Endometrial microvascular endothelial cells (primary cell): ENCODE results near the gene FAHD1. TPM values are rescaled to one million over a fixed set of nuclear protein-coding genes. Genes with fewer than 3 reads are reported as not detected.

ENCODE experiments used
- in situ Hi-C: cut with HindIII; loops from 2 replicates; pipeline ENCODE4 v1.10.0; 2017; ENCODE audit warnings: low sequenced_read_pairs, low pct_unique_long_range_greater_than_20kb; ENCODE audit errors: inconsistent ontology term
- total RNA-seq: library from RNA; depleted of rRNA; stranded (reverse); fragments of >200 nt; gene quantifications from one replicate; pipeline ENCODE4 v1.2.3, GENCODE V29; 2015; ENCODE audit errors: inconsistent ontology term

Gene FAHD1
- total RNA-seq, 1 donor from 2014 or later, result 71.5 TPM

GRCh38 chr16:1810536-1810935 is 16.5 kb upstream of the FAHD1 start:
- in situ Hi-C loops, result no loop called here

GRCh38 chr16:1812732-1813163 is 14.3 kb upstream of the FAHD1 start:
- in situ Hi-C loops, result no loop called here

- in situ Hi-C loops, result no loop called here
These were observed 11.5 kb upstream of the FAHD1 start for GRCh38 chr16:1815461-1815860.

GRCh38 chr16:1816396-1817275 is 10.4 kb upstream of the FAHD1 start:
- in situ Hi-C loops, result no loop called here

- in situ Hi-C loops, result no loop called here
These were observed 9.8 kb upstream of the FAHD1 start for GRCh38 chr16:1817276-1817589.

GRCh38 chr16:1817716-1818115 is 9.3 kb upstream of the FAHD1 start:
- in situ Hi-C loops, result no loop called here

GRCh38 chr16:1818204-1818872 is 8.7 kb upstream of the FAHD1 start:
- in situ Hi-C loops, result no loop called here

GRCh38 chr16:1818873-1819525 is 8.0 kb upstream of the FAHD1 start:
- in situ Hi-C loops, result no loop called here

- in situ Hi-C loops, result no loop called here
These were observed 7.4 kb upstream of the FAHD1 start for GRCh38 chr16:1819611-1820010.

GRCh38 chr16:1820096-1820945 is 6.7 kb upstream of the FAHD1 start:
- in situ Hi-C loops, result no loop called here

GRCh38 chr16:1820946-1821290 is 6.1 kb upstream of the FAHD1 start:
- in situ Hi-C loops, result no loop called here

GRCh38 chr16:1821861-1822611 is 5.0 kb upstream of the FAHD1 start:
- in situ Hi-C loops, result no loop called here

GRCh38 chr16:1822801-1823200 is 4.2 kb upstream of the FAHD1 start:
- in situ Hi-C loops, result no loop called here

- in situ Hi-C loops, result no loop called here
These were observed 3.2 kb upstream of the FAHD1 start for GRCh38 chr16:1823821-1824220.

- in situ Hi-C loops, result no loop called here
These were observed 1.6 kb upstream of the FAHD1 start for GRCh38 chr16:1825381-1825863.

- in situ Hi-C loops, result no loop called here
These were observed 929 bp upstream of the FAHD1 start for GRCh38 chr16:1825864-1826690.

- in situ Hi-C loops, result no loop called here
These were observed 1.8 kb downstream of the FAHD1 start for GRCh38 chr16:1828645-1829410.
